ENCODE data around the gene MEF2A. TPM values are rescaled to one million over a fixed set of nuclear protein-coding genes. Genes with fewer than 3 reads are reported as not detected.
A peak's percentile ranks its signal among the peaks of the same experiment; 100 is the strongest.

MEF2A gene
- polyA plus RNA-seq, 3 donors: 20.3 to 61.8 (median 33.5) TPM

DNA sequence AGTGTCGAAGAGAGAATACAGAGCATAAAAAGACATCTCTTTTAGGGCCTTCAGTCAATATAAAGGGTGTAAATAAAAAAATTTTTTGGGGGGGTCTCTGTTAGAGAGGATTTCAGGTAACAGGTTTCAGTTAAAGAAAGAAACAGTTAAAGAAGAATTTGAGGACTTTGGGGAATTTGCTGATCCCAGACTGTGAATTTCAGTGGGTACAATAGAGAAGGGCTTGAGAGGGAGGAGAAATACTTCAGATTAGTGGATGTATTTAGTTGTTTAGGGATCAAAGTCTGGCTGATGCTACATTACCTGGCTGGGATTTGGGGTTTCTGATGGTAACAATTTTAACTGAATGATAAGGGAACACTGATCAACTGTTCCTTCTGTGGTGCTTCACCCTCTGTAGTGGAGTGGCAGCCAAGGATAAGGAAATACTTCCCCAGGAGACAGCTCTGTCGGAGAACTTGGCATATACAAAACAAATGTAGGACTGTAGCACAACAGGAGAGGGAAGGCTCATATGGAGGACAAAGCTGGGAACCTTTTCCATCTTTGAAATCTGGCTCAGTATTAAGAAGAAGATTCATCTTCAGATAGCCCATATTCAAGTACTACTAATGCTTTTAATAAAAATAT is 79.2 kb downstream of the MEF2A start:
- Histone ChIP-seq H3K27ac (ENCODE audit: low read depth in 1 of 2, low read length in 2 of 2) (no peak overlapping the region), H2AFZ (ENCODE audit: insufficient read depth, low read depth, low read length, poor library complexity, severe bottlenecking) (no peak overlapping the region), H3K4me2 (replicated peaks; ENCODE audit: extremely low read depth, low read length, poor library complexity, severe bottlenecking) (no peak overlapping the region), H3K9me3 (replicated peaks in 1 of 2; ENCODE audit: control insufficient read depth in 1 of 2, insufficient read depth in 1 of 2, low read length in 2 of 2) (peaks cover 0 to 9% of the 10 kb centered on the region in 2 donors), H3K79me2 (ENCODE audit: insufficient read depth, low read length) (peaks cover 22% of the 10 kb centered on the region), H4K20me1 (ENCODE audit: insufficient read depth, low read length) (peaks cover 28% of the 10 kb centered on the region), H3K36me3 (replicated peaks in 1 of 2; ENCODE audit: control insufficient read depth in 1 of 2, insufficient read depth in 2 of 2, low read length in 2 of 2) (peaks cover 35 to 80% of the 10 kb centered on the region in 2 donors), H3K9ac (ENCODE audit: insufficient read depth, low read length, poor library complexity, severe bottlenecking) (no peak overlapping the region), H3K4me1 (ENCODE audit: control insufficient read depth in 1 of 2, insufficient read depth in 2 of 2, low read length in 2 of 2) (no peaks in the 10 kb centered on the region), H3K27me3 (ENCODE audit: control insufficient read depth in 2 of 2, insufficient read depth in 2 of 2, low read length in 2 of 2) (no peaks in the 10 kb centered on the region), H3K4me3 (replicated peaks in 1 of 3; ENCODE audit: low read depth in 2 of 3, low read length in 3 of 3) (no peak overlapping the region)
- Mint-ChIP-seq H3K27me3 (ENCODE audit: low read depth in 3 of 3) (peaks cover 0 to 3% (median 0%) of the 10 kb centered on the region in 3 donors), H3K36me3 (peaks cover 58 to 66% of the 10 kb centered on the region in 2 donors), H3K4me3 (no peak overlapping the region), H3K27ac (peak overlapping the region in 1 of 7 donors; percentile 10), H3K4me1 (no peaks in the 10 kb centered on the region), H3K9me3 (peaks cover 5 to 16% (median 8%) of the 10 kb centered on the region in 7 donors)
- no peak for TF ChIP-seq CTCF (IDR thresholded peaks at IDR 0.05)
- no peak for DNase-seq
- intact Hi-C loops (cut with micrococcal nuclease): no loop called here
- 100% methylated on average over 1 of the region's 2 CpGs for WGBS (ENCODE audit: insufficient coverage)

DNA sequence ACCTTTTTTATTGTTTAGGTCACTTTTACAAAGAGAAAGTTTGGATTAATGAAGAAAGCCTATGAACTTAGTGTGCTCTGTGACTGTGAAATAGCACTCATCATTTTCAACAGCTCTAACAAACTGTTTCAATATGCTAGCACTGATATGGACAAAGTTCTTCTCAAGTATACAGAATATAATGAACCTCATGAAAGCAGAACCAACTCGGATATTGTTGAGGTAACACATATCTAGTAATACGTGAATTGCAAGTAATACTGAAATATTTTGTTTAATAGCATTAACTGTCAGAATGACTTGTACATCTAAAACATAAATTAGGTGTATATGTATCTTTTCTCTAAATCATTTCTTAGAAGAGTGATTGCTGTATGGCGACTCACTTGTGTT is 79.8 kb downstream of the MEF2A start:
- Mint-ChIP-seq H3K4me1 (no peaks in the 10 kb centered on the region), H3K27ac (no peak overlapping the region), H3K4me3 (no peak overlapping the region), H3K27me3 (ENCODE audit: low read depth in 3 of 3) (peaks cover 0 to 2% (median 0%) of the 10 kb centered on the region in 3 donors), H3K9me3 (peaks cover 5 to 16% (median 8%) of the 10 kb centered on the region in 7 donors), H3K36me3 (peaks cover 57 to 65% of the 10 kb centered on the region in 2 donors)
- H3K27me3 ChIP-seq (ENCODE audit: control insufficient read depth in 2 of 2, insufficient read depth in 2 of 2, low read length in 2 of 2): no peaks in the 10 kb centered on the region
- WGBS (ENCODE audit: insufficient coverage): no CpG with 5 or more reads among the region's 3 CpGs
- intact Hi-C loops (cut with micrococcal nuclease): no loop called here
- no peak overlapping the region for H3K27ac ChIP-seq (ENCODE audit: low read depth in 1 of 2, low read length in 2 of 2)
- H3K4me2 ChIP-seq (replicated peaks; ENCODE audit: extremely low read depth, low read length, poor library complexity, severe bottlenecking): no peak overlapping the region
- TF ChIP-seq CTCF (IDR thresholded peaks at IDR 0.05): no peak
- H3K4me1 ChIP-seq (ENCODE audit: control insufficient read depth in 1 of 2, insufficient read depth in 2 of 2, low read length in 2 of 2): no peaks in the 10 kb centered on the region
- peaks cover 17% of the 10 kb centered on the region for H3K79me2 ChIP-seq (ENCODE audit: insufficient read depth, low read length)
- peaks cover 28% of the 10 kb centered on the region for H4K20me1 ChIP-seq (ENCODE audit: insufficient read depth, low read length)
- H3K36me3 ChIP-seq (replicated peaks in 1 of 2; ENCODE audit: control insufficient read depth in 1 of 2, insufficient read depth in 2 of 2, low read length in 2 of 2): peaks cover 37 to 81% of the 10 kb centered on the region in 2 donors
- H2AFZ ChIP-seq (ENCODE audit: insufficient read depth, low read depth, low read length, poor library complexity, severe bottlenecking): no peak overlapping the region
- no peak overlapping the region for H3K4me3 ChIP-seq (replicated peaks in 1 of 3; ENCODE audit: low read depth in 2 of 3, low read length in 3 of 3)
- no peak for DNase-seq
- H3K9ac ChIP-seq (ENCODE audit: insufficient read depth, low read length, poor library complexity, severe bottlenecking): no peak overlapping the region
- peaks cover 0 to 9% of the 10 kb centered on the region in 2 donors for H3K9me3 ChIP-seq (replicated peaks in 1 of 2; ENCODE audit: control insufficient read depth in 1 of 2, insufficient read depth in 1 of 2, low read length in 2 of 2)
